COLO668 (cell line): Measurements from ENCODE around the gene ATOX1.
A peak's percentile ranks its signal among the peaks of the same experiment; 100 is the strongest.
"Not testable (repeated sequence)": the region's sequence is repeated elsewhere in the genome, so short reads cannot be mapped to it uniquely, and the experiment has no call there.

ENCODE experiments used
- DNase-seq: peaks from one replicate; lab custom pipeline; 2025; ENCODE audit not compliant: unreplicated experiment; lab: John Stamatoyannopoulos, UW

ATOX1 gene

GRCh38 chr5:151734064-151734408 is 24.4 kb downstream of the ATOX1 start:
- no peak for DNase-seq

DNA sequence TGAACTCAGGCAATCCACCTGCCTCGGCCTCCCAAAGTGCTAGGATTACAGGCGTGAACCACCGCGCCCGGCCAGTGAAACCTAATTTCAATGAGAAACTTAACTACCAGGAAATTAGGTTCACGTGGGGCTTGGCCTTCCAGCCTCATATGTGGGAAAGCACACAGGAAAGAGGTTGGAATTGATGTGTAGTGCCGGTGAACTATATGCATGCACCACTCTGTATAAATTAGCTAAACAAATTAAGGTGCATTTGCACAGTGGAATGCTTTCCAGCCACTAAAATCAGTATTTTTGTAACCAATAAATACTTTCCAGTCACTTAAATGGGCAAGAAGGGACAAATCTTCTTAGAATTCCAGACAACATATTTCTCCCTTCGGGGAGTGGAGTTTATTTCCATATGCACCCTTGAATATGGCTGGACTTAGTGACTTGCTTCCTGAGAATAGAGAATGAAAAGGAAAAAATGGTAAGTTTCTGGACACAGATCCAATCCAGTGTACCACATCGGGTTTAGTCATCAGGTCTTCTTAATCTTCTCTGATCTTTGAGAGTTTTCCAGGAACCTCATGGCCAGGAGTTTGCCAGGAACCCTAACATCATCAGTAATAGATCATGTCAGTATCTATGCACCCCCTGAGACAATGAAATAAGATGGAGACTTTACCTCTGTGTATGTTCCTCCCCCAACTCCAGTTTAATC is 24.9 kb downstream of the ATOX1 start:
- no peak for DNase-seq

DNA sequence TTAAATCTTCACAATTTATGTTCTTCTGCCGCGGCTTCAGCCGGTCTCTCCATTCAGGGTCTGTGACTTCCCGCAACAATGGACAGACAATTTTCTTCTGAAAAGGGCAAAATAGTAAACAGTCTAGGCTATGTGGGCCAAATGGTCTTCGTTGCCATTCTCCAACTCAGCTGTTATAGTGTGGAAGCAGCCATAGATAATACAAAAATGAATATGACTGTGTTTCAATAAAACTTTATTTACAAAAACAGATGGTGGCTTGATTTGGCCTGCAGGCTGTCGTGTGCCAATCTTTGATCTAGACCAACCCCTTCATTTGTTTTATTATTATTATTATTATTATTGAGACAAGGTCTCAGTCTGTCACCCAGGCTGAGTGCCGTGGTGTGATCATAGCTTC is 28.1 kb downstream of the ATOX1 start:
- DNase-seq, result no peak

- not testable (repeated sequence) for DNase-seq
Measured at GRCh38 chr5:151729597-151729996, 28.8 kb downstream of the ATOX1 start.

DNA sequence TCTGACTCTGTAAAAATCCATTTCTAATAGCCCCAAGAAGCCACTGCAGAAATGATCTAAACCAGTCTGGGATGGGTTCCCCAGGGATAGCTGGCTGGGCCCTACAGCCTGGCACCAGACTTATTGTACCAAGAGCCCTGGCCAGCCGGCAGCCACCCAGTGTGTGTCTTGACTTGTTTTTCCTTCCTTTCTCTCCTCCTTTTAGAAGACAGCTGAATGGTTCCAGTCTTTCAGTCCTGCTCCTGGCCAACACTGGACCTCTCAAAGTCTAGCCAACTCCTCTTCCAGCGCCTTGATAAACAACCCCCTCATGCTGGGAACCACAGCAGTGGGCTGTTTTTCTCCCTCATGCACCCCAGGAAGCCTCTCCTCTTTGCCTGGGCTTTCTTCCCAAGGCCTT is 34.1 kb downstream of the ATOX1 start:
- no peak for DNase-seq

- DNase-seq, result no peak
Measured at GRCh38 chr5:151722546-151722945, 35.9 kb downstream of the ATOX1 start.

DNA sequence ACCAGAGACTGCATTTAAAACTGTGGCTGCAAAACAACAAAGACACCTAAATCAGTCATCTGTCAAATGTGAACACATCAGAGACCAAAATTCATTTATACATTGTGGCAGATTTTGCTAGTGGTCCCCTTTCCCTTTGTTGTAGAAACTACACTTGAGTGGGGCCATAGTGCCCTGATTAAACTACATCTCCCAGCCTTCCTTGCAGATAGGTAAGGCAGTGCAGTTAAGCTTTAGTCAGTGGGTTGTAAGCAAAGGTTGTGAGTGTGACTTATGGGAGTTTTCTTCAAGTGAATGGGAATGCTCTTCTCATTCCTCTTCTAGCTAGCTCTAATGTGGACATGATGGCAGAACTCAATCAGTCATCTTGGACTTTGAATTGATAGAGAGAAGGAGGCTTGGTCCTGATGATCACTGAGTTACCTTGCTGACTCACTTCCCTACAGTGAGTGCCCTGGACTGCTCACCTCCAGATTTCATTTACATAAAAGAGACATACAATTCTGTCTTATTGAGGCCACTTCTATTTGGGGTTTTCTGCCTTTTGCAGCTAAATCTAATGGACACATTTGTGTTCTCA is 36.5 kb downstream of the ATOX1 start:
- DNase-seq, result no peak

DNA sequence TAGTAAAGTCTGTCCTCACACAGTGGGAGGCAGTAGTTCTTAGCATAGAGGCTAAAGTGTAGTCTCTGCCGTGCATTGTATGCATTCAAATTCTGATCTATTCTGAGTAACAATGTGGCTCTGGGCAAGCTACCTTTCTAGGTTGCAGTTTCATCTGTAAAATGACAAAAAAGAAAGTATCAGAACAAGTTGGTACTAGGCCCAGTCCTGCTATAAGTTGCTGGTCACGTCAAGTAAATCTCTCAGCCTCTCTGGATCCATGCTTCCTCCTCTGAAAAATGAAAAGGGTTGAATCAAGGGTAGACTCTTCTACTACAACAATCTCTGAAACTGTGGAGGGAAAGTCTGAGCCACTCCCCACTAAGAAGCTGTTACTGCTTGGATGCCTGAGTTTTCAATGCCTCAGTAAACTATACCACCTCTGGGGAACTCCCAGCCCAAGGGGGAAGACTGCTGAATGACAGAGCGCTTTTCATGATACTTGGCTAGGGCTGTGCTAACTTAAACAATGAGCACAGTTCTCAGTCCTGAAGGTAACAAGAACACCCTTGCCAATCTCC is 37.3 kb downstream of the ATOX1 start:
- no peak for DNase-seq

GRCh38 chr5:151720215-151720614 is 38.2 kb downstream of the ATOX1 start:
- no peak for DNase-seq

- DNase-seq, result peak; percentile 1
Measured at GRCh38 chr5:151719228-151720000, 39.0 kb downstream of the ATOX1 start.

DNA sequence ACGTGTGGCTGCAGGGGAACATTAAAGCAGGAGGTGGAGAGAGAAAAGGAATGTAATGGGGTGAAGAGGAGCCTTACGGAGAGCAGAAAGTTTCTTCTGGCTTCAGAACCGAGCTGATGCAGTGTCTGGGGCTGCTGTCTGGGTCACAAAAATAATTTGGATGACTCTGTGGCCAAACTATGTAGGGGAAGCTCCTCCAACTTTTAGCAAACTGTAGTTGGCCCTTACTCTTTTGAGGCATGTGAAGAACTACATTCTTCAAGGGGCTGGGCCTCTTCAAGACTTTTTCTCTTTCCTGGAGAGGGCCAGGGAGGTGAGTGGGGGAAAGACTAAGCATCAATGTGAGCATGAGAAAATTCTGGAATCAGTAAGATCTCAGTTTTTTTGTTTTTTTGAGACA is 39.8 kb downstream of the ATOX1 start:
- DNase-seq, result no peak

- DNase-seq, result no peak
Measured at GRCh38 chr5:151718153-151718552, 40.3 kb downstream of the ATOX1 start.

- no peak for DNase-seq
Measured at GRCh38 chr5:151717416-151717815, 41.0 kb downstream of the ATOX1 start.

GRCh38 chr5:151709109-151709735 is 49.2 kb downstream of the ATOX1 start:
- no peak for DNase-seq

GRCh38 chr5:151708126-151708525 is 50.3 kb downstream of the ATOX1 start:
- DNase-seq, result no peak

DNA sequence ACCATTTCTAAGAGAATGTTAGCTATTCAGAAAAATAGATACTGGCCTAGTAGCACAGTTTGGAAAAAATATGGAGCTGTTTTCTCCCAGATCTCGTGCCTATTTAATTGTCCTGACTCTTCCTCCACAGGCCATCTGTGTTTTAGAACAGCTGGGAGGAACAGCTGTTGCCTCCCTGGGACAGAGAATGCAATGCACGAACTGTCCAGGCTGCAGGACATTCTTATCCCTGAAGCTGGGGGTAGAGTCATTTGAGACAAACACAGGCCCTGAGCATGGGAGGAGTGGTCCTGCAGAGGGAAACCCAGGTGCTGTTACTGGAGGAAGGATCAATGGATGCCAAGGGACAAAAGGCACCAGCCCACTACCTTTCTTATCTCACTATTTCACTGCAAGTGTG is 50.9 kb downstream of the ATOX1 start:
- no peak for DNase-seq

- no peak for DNase-seq
Measured at GRCh38 chr5:151706906-151707305, 51.5 kb downstream of the ATOX1 start.

- no peak for DNase-seq
Measured at GRCh38 chr5:151703780-151704179, 54.7 kb downstream of the ATOX1 start.

DNA sequence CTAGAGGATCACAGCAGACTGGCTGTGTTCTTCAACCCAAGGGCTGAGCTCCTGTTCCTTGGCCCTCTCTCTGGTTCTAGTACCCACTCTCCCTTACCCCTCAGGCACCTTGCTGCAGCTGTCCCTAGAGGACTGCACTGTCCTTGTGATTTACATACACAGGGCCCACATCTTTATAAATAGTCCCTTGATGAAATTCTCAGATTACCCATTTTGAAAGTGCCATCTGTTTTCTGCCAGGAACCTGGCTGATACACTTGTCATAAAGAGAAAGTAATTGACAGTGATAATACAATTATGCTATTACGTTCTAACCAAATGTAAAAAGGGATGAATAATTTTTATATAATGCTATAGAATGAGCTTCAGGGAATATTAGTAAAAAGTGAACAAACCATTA is 55.2 kb downstream of the ATOX1 start:
- DNase-seq, result no peak

- DNase-seq, result no peak
Measured at GRCh38 chr5:151700820-151701219, 57.6 kb downstream of the ATOX1 start.

DNA sequence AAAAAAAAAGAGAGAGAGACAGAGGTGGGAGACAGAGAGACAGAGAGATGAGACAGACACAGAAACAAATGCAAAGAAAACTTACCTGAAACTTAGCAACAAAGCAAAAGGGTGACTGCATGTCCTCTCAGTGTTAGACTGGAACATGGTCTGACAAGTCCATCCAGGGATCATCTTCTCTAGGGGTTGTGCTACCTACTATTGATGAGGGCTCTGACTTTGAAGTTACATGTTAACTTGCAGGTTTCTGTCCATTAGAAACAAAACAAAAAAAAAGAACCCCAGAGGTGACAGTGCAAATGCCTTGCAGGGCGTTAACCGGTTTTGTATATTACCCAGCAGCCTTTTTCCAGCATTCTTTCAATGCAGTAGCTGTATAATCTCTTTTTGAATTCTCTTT is 58.1 kb downstream of the ATOX1 start:
- no peak for DNase-seq
